BE2C (cell line): Measurements from ENCODE around the gene SLC46A1.

Source experiments
- DNase-seq: peaks from one replicate; pipeline ENCODE4 v3.0.0-alpha.2; 2020
- H3K27me3 ChIP-seq: fragments of 250-450 bp; sonication (Bioruptor Pico); 2 replicates; pipeline ENCODE4 v1.5.1; 2020; ENCODE audit warnings: mild to moderate bottlenecking
- H3K36me3 ChIP-seq: fragments of 250-450 bp; sonication (Bioruptor Pico); 2 replicates; pipeline ENCODE4 v1.5.1; 2020; ENCODE audit warnings: mild to moderate bottlenecking
- H3K4me1 ChIP-seq: fragments of 250-450 bp; sonication (Bioruptor Pico); 2 replicates; pipeline ENCODE4 v1.5.1; 2020
- H3K4me3 ChIP-seq: 2 replicates; pipeline ENCODE4 v1.5.1; 2011; ENCODE audit warnings: low read depth, low read length
- H3K9me3 ChIP-seq: fragments of 250-450 bp; sonication (Bioruptor Pico); 2 replicates; pipeline ENCODE4 v1.5.1; 2020
- CTCF ChIP-seq: IDR thresholded peaks from 2 replicates; pipeline ENCODE4 v1.5.1; 2012; ENCODE audit warnings: mild to moderate bottlenecking, low read depth, low read length

SLC46A1 gene

DNA sequence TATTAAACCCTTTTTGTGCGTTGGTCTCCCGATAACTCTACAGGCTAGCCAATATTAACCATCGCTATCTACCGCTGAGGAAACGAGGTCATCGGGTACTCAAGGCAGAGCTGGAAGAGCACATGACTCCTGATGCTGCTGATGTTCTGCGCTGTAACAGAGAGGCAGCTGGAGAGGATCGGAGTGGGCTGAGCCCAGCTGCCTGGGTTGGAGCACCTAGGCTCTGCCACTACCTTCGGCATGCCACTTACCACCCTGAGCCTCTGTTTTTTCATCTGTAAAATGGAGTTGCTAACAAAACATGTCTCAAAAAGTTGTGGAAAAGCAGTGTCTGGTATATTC is 432 bp upstream of the SLC46A1 start:
- H3K27me3 ChIP-seq = no peaks in the 10 kb centered on the region
- no peaks in the 10 kb centered on the region for H3K36me3 ChIP-seq
- peak overlapping the region; percentile 62 for H3K4me3 ChIP-seq
- no peaks in the 10 kb centered on the region for H3K9me3 ChIP-seq
- TF ChIP-seq CTCF = no peak
- DNase-seq = no peak
- H3K4me1 ChIP-seq = no peaks in the 10 kb centered on the region

DNA sequence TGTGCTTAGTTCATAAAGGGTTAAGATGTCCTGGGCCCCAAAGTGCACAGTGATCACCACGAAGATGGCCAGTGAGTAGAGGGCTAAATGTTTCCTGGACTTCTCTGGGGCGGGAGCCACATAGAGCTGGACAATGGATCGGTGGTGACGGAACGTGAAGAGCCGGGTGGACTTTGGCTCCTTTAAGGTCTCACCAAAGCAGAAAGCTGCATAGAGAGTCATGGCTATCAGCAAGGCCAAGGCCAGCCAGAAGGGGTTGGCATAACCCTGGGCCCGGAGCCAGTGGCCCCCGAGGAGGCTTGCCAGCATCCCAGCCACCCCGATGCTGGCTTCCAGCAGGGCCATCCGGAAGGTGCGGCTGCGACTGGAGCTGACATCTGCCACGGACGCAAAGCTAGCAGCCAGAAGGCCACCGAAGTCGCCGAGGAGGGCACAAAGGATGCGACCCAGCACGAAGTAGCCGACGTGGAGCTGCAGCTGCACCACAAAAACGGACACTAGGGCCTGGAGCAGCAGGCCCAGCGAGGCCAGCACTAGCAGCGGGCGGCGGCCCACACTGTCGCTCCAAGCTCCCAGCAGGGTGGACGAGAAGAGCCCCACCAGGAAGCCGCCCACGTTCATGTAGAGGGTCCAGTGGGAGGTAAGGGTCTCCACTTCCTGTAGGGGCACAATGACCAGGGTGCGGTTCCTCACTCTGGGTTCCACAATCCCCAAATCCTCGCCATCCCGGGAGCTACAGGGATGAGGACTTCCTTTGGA is 1.0 kb downstream of the SLC46A1 start:
- no peaks in the 10 kb centered on the region for H3K27me3 ChIP-seq
- no peak for TF ChIP-seq CTCF
- H3K36me3 ChIP-seq = no peaks in the 10 kb centered on the region
- DNase-seq = no peak
- no peaks in the 10 kb centered on the region for H3K9me3 ChIP-seq
- peak overlapping the region; percentile 62 for H3K4me3 ChIP-seq
- H3K4me1 ChIP-seq = no peaks in the 10 kb centered on the region

GRCh38 chr17:28404461-28404811 is 1.6 kb downstream of the SLC46A1 start:
- Histone ChIP-seq H3K27me3 (no peaks in the 10 kb centered on the region), H3K4me3 (no peak overlapping the region)
- no peak for DNase-seq

DNA sequence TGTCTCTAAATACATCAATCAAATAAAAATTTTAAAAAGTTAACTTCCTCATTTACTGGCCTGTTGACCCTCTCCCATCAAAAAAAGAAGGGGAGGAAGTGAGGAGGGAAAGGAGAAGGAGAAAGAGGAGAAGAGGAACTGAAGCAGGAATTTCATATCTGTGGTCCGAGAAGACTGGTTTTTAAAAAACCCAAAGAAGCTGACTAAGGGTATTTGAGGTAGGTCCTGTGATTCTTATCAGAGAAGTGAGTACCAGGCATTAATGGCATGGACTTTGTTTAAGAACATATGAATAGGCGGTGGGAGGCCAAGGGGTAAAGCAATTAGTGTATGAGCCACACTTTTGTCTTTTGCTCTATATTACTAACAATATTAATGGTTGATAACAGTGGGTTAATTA is 2.0 kb downstream of the SLC46A1 start:
- no peaks in the 10 kb centered on the region for H3K4me1 ChIP-seq
- no peak for TF ChIP-seq CTCF
- no peaks in the 10 kb centered on the region for H3K36me3 ChIP-seq
- DNase-seq = no peak
- H3K9me3 ChIP-seq = no peaks in the 10 kb centered on the region
- no peaks in the 10 kb centered on the region for H3K27me3 ChIP-seq
- no peak overlapping the region for H3K4me3 ChIP-seq

More at GRCh38 chr17:28404461-28404811, 1.6 kb downstream of the SLC46A1 start:
- no peak for TF ChIP-seq CTCF
- no peaks in the 10 kb centered on the region for H3K4me1 ChIP-seq
- no peaks in the 10 kb centered on the region for H3K9me3 ChIP-seq
- H3K36me3 ChIP-seq = no peaks in the 10 kb centered on the region

- H3K4me1 ChIP-seq = no peaks in the 10 kb centered on the region
- H3K4me3 ChIP-seq = no peak overlapping the region
- H3K36me3 ChIP-seq = no peaks in the 10 kb centered on the region
- H3K27me3 ChIP-seq = no peaks in the 10 kb centered on the region
- no peak for TF ChIP-seq CTCF
- no peaks in the 10 kb centered on the region for H3K9me3 ChIP-seq
- DNase-seq = no peak
Observed at GRCh38 chr17:28402844-28403243, 3.2 kb downstream of the SLC46A1 start.

DNA sequence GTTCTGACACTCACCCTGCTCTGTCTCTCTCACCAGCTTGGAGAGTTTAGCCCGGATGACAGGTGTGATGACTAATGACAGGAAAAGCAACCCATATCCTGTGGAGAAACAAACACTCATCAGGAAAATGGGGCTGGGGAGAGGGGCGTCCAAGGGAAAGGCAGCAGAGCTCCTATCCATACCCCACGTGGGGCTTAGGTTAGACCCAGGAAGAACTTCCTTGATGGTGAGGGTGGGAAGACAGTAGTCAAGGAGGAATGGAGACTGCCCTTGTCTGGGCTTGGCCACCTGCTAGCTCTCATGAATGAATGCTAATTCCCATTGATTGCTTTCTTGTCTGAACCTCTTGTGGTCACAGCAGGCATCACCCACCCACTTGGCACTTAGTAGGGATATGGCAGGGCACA is 3.8 kb downstream of the SLC46A1 start:
- H3K36me3 ChIP-seq = no peaks in the 10 kb centered on the region
- no peak overlapping the region for H3K4me3 ChIP-seq
- DNase-seq = no peak
- no peaks in the 10 kb centered on the region for H3K9me3 ChIP-seq
- TF ChIP-seq CTCF = no peak
- H3K27me3 ChIP-seq = no peaks in the 10 kb centered on the region
- H3K4me1 ChIP-seq = no peaks in the 10 kb centered on the region
